RWPE1 (cell line): ENCODE data around the gene KCNMA1.
A peak's percentile ranks its signal among the peaks of the same experiment; 100 is the strongest.

Experiments
- CTCF ChIA-PET: fragments of 350-600 bp; sonication (Branson Sonifier 250); formaldehyde crosslinking; extraction: SDS; loops from one replicate; lab custom pipeline; 2021; lab: Yijun Ruan, JAX
- POLR2A ChIA-PET: fragments of 400-600 bp; formaldehyde crosslinking; extraction: SDS; loops from one replicate; lab custom pipeline; 2020; ENCODE audit warnings: antibody characterized with exemption; ENCODE audit not compliant: low non-redundant PET; lab: Yijun Ruan, JAX
- DNase-seq: peaks from one replicate; pipeline ENCODE4 v3.0.0; 2012; ENCODE audit warnings: low spot score
- H3K27ac ChIP-seq: fragments of 450-650 bp; 2 replicates; pipeline ENCODE4 v1.5.1; 2017
- TF ChIP-seq, protein P1 (sequence below): fragments of 450-650 bp; conservative IDR thresholded peaks from 2 replicates; pipeline ENCODE4 v1.5.1; 2017; ENCODE audit warnings: low read depth, mild to moderate bottlenecking

KCNMA1 gene

GRCh38 chr10:77104459-77104980 lies 533.1 kb downstream of the KCNMA1 start:
- peak overlapping the region; percentile 31 for H3K27ac ChIP-seq
- POLR2A ChIA-PET, result no interaction called here
- peak; percentile 19 for DNase-seq

DNA sequence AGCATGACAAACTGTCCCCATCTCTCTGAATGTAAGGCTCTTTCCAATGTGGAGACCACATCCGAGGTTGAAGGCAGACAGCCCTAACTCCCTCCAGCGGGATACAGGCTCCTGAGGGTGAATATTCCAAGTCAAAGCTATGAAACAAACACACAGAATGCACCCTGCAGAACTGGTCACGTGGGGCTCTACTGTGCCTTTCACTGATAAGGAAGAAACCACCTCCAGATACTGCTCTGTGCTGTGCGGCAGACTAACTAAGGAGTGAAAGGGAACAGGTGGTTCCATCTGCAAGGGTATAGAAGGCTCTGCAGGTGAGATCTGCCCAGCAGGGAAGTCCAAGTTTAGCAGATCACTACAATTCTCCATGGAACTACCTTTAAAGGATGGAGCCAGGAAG lies 534.4 kb downstream of the KCNMA1 start:
- ChIA-PET POLR2A (no interaction called here), CTCF (interaction anchor here (0.8 kb wide), 1 partner anchor 978 kb away, joined by 3 read pairs; no protein-coding TSS in a partner anchor)
- no peak for DNase-seq
- H3K27ac ChIP-seq, result no peak overlapping the region
- TF ChIP-seq, protein P1, sequence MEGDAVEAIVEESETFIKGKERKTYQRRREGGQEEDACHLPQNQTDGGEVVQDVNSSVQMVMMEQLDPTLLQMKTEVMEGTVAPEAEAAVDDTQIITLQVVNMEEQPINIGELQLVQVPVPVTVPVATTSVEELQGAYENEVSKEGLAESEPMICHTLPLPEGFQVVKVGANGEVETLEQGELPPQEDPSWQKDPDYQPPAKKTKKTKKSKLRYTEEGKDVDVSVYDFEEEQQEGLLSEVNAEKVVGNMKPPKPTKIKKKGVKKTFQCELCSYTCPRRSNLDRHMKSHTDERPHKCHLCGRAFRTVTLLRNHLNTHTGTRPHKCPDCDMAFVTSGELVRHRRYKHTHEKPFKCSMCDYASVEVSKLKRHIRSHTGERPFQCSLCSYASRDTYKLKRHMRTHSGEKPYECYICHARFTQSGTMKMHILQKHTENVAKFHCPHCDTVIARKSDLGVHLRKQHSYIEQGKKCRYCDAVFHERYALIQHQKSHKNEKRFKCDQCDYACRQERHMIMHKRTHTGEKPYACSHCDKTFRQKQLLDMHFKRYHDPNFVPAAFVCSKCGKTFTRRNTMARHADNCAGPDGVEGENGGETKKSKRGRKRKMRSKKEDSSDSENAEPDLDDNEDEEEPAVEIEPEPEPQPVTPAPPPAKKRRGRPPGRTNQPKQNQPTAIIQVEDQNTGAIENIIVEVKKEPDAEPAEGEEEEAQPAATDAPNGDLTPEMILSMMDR, result no peak

More at GRCh38 chr10:77104459-77104980, 533.1 kb downstream of the KCNMA1 start:
- CTCF ChIA-PET, result interaction anchor here (0.6 kb wide), 1 partner anchor 1869 kb away, joined by 4 read pairs; the partner anchor contains the start of gene COMTD1
- TF ChIP-seq, protein P1, result no peak

- ChIA-PET POLR2A (interaction anchor here (0.6 kb wide), 1 partner anchor 1845 kb away, joined by 3 read pairs; no protein-coding TSS in a partner anchor), CTCF (interaction anchor here (0.7 kb wide), 1 partner anchor 178 kb away, joined by 3 read pairs; no protein-coding TSS in a partner anchor)
- no peak overlapping the region for H3K27ac ChIP-seq
- TF ChIP-seq, protein P1, result no peak
- DNase-seq, result no peak
Measured at GRCh38 chr10:77101341-77101740, 536.3 kb downstream of the KCNMA1 start.

DNA sequence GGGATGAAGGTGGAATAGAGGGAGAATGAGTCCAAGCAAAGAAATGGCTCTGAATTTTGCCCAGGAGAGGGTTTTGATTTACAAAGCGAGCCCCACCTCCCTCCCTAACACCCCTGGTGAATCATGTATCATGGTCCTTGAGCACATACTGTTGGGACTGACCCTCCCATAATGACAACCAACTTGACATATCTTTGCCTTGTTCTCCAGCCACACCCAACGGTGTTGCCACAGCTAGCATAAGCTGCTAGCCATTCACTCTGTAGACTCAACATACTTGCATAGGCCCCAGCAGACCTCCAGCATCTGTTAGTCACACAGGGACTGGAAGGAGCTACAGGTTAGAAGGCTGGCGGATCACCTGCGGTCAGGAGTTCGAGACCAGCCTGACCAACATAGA lies 538.5 kb downstream of the KCNMA1 start:
- POLR2A ChIA-PET, result no interaction called here

DNA sequence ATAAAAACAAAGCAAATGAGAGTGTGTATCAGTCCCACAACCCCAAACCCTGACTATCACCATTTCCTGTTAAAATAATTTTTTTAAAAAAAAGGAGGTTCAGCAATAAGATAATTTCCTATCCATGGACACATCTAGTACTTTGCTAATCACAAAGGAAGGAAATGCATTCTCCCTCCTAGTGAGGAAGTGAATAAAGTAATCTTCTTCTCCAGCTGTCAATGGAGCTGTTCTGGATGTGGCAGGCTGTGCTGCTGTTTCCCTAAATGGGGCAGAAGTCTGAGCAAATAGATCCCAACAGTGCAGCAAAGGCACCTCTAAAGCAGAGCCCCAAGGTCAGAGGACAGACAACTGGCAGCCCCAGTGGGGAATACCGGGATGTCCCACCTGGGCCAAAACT lies 540.0 kb downstream of the KCNMA1 start:
- TF ChIP-seq, protein P1, result no peak
- no peak for DNase-seq
- POLR2A ChIA-PET, result no interaction called here

More for the DNA sequence above, 538.5 kb downstream of the KCNMA1 start:
- DNase-seq, result no peak
- CTCF ChIA-PET, result interaction anchor here (0.8 kb wide), 1 partner anchor 188 kb away, joined by 4 read pairs; no protein-coding TSS in a partner anchor
- TF ChIP-seq, protein P1, result no peak
- no peak overlapping the region for H3K27ac ChIP-seq

DNA sequence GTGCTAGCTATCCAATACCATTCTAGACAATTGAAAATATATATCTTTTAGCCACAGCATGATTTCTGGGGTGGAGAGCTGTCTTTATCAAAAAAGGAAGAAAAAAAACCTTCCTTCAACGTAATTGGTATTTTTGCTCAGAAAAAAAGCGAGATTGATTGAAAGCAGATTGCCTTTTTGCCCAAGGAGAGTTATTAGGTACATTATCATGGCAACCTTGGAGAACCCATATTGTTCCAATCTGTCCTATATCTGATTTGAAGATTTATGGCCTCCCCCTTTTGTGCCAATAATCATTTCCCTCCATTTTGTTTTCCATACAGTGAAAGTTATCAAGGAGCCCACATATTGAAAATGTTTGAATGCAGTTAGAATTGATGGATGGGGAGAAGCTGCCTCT lies 544.5 kb downstream of the KCNMA1 start:
- CTCF ChIA-PET, result interaction anchor here (1.5 kb wide), 1 partner anchor 18 kb away, joined by 7 read pairs; no protein-coding TSS in a partner anchor
- no peak for DNase-seq
- TF ChIP-seq, protein P1, result no peak
- no peak overlapping the region for H3K27ac ChIP-seq
- POLR2A ChIA-PET, result no interaction called here

More for the DNA sequence above, 540.0 kb downstream of the KCNMA1 start:
- H3K27ac ChIP-seq, result no peak overlapping the region
- CTCF ChIA-PET, result no interaction called here
